Urinary bladder (tissue), 4 donors: Measurements from ENCODE around the gene SYN1. TPM values are rescaled to one million over a fixed set of nuclear protein-coding genes. Genes with fewer than 3 reads are reported as not detected.

Experiments
- DNase-seq: peaks from one replicate; pipeline ENCODE4 v3.0.0-alpha.2; 2015; ENCODE audit errors: extremely low spot score
- H3K27ac ChIP-seq: one replicate; pipeline ENCODE4 v1.5.1; 2013; ENCODE audit warnings: low read depth, mild to moderate bottlenecking, moderate library complexity
- H3K36me3 ChIP-seq: one replicate; pipeline ENCODE4 v1.6.1; 2013; ENCODE audit warnings: mild to moderate bottlenecking, moderate library complexity; ENCODE audit not compliant: insufficient read depth
- H3K4me1 ChIP-seq: one replicate; pipeline ENCODE4 v1.6.1; 2013; ENCODE audit warnings: mild to moderate bottlenecking, moderate library complexity; ENCODE audit not compliant: insufficient read depth
- H3K4me3 ChIP-seq: one replicate; pipeline ENCODE4 v1.5.1; 2013; ENCODE audit warnings: low read depth, low read length
- WGBS: extraction: QIAGEN DNeasy Blood & Tissue Kit; methylation state at CpG from one replicate; pipeline ENCODE4 v1.1.7; 2013; 5-methylcytosine and 5-hydroxymethylcytosine counted together
- polyA plus RNA-seq: library from polyadenylated mRNA; stranded (reverse); fragments of 200-250 nt; gene quantifications from one replicate; pipeline ENCODE4 v1.2.3, GENCODE V29; 2013
- small RNA-seq: library from RNA; depleted of rRNA; stranded (forward); fragments of <200 nt; gene quantifications from one replicate; pipeline ENCODE3, GENCODE V24; 2014
- total RNA-seq: library from RNA; depleted of rRNA; stranded (reverse); fragments of >200 nt; gene quantifications from one replicate; pipeline ENCODE4 v1.2.3, GENCODE V29; 2014
- donor health status: healthy with polysubstance abuse.
- donor health status: healthy.

SYN1 gene
- total and polyA plus RNA-seq, 2 donors = 0.63 to 2.0 TPM

- Histone ChIP-seq H3K4me1 (no peaks in the 10 kb centered on the region), H3K27ac (no peak overlapping the region), H3K4me3 (no peak overlapping the region), H3K36me3 (no peaks in the 10 kb centered on the region)
- no peak for DNase-seq
- 91% methylated on average over 6 of the region's 6 CpGs for WGBS
Measured at GRCh38 chrX:47530049-47530448, 89.6 kb downstream of the SYN1 start.

- WGBS = 91% methylated on average over 8 of the region's 8 CpGs
- no peak overlapping the region for H3K27ac ChIP-seq
- no peaks in the 10 kb centered on the region for H3K4me1 ChIP-seq
- DNase-seq = no peak
- no peaks in the 10 kb centered on the region for H3K36me3 ChIP-seq
- no peak overlapping the region for H3K4me3 ChIP-seq
Measured at GRCh38 chrX:47529548-47529947, 90.1 kb downstream of the SYN1 start.

GRCh38 chrX:47523713-47524166 is 95.9 kb downstream of the SYN1 start:
- DNase-seq = no peak
- Histone ChIP-seq H3K4me3 (peak overlapping the region; percentile 45), H3K4me1 (no peaks in the 10 kb centered on the region), H3K27ac (no peak overlapping the region), H3K36me3 (no peaks in the 10 kb centered on the region)
- 3% methylated on average over 33 of the region's 34 CpGs for WGBS

GRCh38 chrX:47523297-47523696 is 96.4 kb downstream of the SYN1 start:
- peak overlapping the region; percentile 45 for H3K4me3 ChIP-seq
- WGBS = 3% methylated on average over 26 of the region's 33 CpGs
- no peaks in the 10 kb centered on the region for H3K36me3 ChIP-seq
- no peak overlapping the region for H3K27ac ChIP-seq
- H3K4me1 ChIP-seq = no peaks in the 10 kb centered on the region
- no peak for DNase-seq

Small RNA genes lying within 50 kb of the gene (small RNA-seq; reads per million reads assigned to genes)
- not detected for gene MIR4769

Other genes with a start within 250 kb of the SYN1 start
- 0.53 TPM for gene ZNF157, start 249.3 kb downstream of the SYN1 start, total RNA-seq
- 0.10 TPM for gene ZNF157, start 249.3 kb downstream of the SYN1 start, polyA plus RNA-seq
- gene ZNF41, start 136.6 kb downstream of the SYN1 start, total RNA-seq = 14.5 TPM
- gene ZNF41, start 136.6 kb downstream of the SYN1 start, polyA plus RNA-seq = 5.1 TPM
- 12.3 TPM for gene ARAF, start 58.7 kb downstream of the SYN1 start, total RNA-seq
- 45.4 TPM for gene ARAF, start 58.7 kb downstream of the SYN1 start, polyA plus RNA-seq
- 77.2 TPM for gene TIMP1, start 37.4 kb downstream of the SYN1 start, total RNA-seq
- 555 TPM for gene TIMP1, start 37.4 kb downstream of the SYN1 start, polyA plus RNA-seq
- 0.79 TPM for gene CFP, start 10.1 kb upstream of the SYN1 start, total RNA-seq
- 3.3 TPM for gene CFP, start 10.1 kb upstream of the SYN1 start, polyA plus RNA-seq
- gene ELK1, start 30.7 kb upstream of the SYN1 start, total RNA-seq = 8.6 TPM
- gene ELK1, start 30.7 kb upstream of the SYN1 start, polyA plus RNA-seq = 30.2 TPM
- gene UXT, start 39.3 kb upstream of the SYN1 start, total RNA-seq = 65.8 TPM
- 133 TPM for gene UXT, start 39.3 kb upstream of the SYN1 start, polyA plus RNA-seq
- 14.4 TPM for gene ZNF81, start 217.0 kb upstream of the SYN1 start, total RNA-seq
- gene ZNF81, start 217.0 kb upstream of the SYN1 start, polyA plus RNA-seq = 2.0 TPM